Inferior parietal cortex (tissue), 1 donor: ENCODE measurements around the gene TEX53.

Experiments used
- DNase-seq: peaks from one replicate; pipeline ENCODE4 v3.0.0-alpha.2; 2016; ENCODE audit errors: extremely low spot score

The TEX53 gene

GRCh38 chr9:114680259-114681001 lies 22.8 kb upstream of the TEX53 start:
- no peak for DNase-seq

DNA sequence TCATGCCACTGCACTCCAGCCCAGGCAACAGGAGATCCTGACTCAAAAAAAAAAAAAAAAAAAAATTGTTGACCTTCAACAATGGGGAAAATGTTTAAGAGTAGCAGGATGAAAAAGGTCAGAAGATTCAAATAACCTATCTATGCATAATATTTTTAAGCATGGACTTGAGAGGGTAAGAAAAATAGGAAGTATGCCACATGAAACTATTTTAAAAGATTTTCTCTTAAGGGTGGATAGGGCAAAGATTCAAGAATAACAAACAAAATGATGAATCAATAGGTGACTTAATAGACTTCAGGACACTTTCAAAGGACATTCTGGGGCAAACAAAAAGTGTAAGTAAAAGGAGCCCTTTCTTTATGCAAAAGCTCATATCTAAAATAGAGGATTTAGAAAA lies 21.2 kb upstream of the TEX53 start:
- DNase-seq: no peak

GRCh38 chr9:114678130-114678529 lies 20.5 kb upstream of the TEX53 start:
- DNase-seq: no peak

DNA sequence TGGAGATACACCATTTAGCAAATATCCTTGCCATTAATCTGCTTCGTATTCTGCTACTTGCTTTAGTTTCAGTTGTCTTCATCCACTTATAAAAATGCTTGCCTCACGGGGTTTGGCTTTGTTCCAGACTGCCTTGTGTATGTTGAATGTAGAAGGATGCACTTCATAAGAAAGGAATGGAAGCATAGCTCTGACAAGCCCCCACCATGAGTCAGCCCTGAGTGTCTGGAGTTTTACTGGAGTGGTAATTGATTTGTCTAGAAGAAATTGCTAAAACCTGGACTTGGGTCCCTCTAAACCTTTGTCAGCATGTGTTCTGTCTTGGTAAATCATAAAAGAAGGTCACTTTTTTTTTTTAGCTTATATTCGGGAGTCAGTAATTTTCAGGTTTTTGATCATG lies 19.8 kb upstream of the TEX53 start:
- no peak for DNase-seq

- DNase-seq: no peak
Observed at GRCh38 chr9:114676901-114677300, 19.3 kb upstream of the TEX53 start.

- DNase-seq: no peak
Observed at GRCh38 chr9:114674798-114675540, 17.4 kb upstream of the TEX53 start.

DNA sequence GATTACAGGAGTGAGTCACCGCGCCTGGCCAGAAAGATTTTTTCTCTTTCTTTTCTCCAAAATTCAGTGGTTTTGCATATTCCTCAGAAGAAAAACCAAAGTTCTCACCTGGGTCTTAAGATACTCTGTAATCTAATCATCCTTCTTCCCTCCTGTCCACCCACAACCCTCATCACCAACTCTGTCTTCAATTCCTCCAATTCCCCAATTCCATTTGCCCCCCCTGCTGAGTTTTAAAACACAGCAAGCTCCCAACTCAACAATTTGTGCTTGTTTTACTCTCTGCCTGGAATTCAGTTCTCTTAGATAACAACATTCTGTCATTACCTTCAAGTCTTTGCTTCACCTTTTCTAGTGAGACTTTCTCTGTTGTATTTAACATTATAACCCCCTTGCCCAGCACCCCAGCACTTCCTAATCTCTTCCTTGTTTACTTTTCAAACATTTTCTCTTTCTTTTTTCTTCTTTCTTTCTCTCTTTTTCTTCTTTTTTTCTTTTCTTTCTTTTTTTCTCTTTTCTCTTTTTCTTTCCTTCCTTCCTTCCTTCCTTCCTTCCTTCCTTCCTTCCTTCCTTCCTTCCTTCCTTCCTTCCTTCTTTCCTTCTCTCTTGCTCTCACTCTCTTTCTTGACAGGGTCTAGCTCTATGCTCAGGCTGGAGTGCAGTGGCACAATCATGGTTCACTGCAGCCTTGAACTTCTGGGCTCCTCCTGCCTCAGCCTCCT lies 16.6 kb upstream of the TEX53 start:
- no peak for DNase-seq

DNA sequence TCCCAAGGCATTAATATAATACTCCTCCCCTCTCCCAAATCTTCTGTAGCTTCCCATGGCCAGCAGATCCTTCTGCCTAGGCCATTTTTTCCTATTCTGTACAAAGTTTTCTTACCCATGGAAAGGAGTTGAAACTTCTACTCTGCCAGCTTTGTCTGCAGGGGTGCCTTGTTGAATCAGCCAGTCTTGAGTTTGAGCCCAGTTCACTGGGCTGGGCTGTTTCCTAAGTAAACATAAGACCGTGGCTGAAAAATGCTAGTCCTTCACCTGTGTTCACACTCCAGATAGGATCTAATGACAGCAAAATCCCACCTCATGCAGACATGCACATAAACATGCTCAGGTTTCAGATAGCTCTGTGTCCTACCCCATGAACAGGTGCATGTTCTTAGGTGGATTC lies 14.0 kb upstream of the TEX53 start:
- DNase-seq: no peak

- DNase-seq: no peak
Observed at GRCh38 chr9:114669961-114670360, 12.4 kb upstream of the TEX53 start.

- no peak for DNase-seq
Observed at GRCh38 chr9:114668146-114668545, 10.5 kb upstream of the TEX53 start.

DNA sequence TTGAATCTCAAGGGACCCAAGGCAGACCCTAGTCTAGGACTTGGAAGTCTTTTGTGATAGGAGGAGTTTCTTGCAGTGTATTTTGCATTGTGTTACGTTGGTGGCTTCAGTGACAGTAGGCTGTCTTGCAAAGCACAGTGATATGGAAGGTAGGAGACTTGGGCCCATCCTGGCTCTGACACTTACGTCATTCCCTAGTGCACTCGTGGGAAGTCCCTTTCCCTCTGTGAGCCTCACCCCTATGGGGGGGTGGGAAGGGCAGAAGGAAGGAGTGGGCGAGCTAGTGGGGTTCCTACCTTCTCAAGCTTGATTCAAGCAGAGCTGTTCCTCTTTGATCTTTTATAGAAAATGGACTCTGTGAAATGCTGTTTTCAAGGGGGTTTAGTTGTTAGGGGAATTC lies 9.2 kb upstream of the TEX53 start:
- no peak for DNase-seq

DNA sequence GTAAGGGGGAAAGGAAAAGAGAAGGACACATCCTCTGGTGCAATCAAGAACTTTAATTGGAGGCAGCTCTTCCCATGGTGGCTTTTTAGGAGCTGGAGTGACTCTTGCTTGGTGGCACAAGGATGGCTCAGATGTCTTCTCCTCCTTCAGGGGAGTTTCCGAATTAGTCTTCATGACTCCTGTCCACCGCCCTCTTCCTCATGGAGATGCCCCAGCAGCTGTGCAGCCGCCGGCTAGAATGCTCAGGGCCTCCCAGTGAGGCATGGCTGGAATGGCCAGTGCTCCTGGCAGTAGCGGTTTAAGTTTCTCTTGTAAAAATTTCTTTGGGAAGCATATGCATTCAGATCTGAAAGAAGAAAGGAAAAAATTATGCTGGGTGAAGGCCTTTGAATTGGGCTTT lies 8.8 kb upstream of the TEX53 start:
- DNase-seq: no peak

- no peak for DNase-seq
Observed at GRCh38 chr9:114664181-114664580, 6.6 kb upstream of the TEX53 start.

DNA sequence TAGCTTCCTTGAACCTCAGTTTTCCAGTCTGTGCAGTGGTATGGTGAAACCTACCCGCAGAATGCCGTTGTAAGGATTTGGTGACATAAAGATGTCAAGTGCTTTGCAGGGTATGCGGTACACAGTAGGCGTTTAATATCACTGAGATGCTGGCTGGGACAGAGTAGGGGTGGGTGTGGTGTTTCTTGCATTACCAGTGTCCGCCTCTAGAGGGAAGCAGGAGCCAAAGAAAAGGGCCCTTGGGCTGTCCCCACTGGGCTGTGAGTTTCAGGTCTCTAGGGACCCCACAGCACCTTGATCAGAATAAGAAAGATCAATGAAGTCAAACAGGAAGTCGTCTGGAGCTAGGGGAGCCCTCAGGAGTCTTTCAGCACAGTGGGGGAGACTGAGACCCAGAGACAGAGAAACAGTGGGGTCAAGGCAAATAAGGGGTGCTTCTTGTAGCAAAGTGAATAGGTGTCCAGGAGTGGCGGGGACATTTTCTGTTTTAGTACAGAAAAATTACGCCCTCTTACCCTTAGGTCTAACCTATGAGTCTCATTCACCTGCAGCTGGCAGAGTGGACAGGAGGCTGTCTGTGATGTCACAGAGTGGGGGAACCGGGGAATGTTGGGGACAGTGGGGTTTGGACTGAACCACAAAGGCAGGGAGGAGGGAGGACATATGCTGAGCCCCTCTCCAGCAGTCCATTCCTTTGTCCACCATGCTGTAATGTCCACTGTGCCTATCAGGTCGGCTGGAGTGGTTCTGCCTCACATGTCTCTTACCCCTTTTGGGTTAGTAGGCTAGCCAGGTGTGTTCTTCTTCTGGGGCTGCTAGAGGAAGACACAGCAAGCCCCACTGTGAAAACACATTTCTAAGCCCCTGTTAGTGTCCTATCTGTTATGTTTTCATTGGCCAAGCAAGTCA lies 4.7 kb upstream of the TEX53 start:
- DNase-seq: peak; percentile 59

DNA sequence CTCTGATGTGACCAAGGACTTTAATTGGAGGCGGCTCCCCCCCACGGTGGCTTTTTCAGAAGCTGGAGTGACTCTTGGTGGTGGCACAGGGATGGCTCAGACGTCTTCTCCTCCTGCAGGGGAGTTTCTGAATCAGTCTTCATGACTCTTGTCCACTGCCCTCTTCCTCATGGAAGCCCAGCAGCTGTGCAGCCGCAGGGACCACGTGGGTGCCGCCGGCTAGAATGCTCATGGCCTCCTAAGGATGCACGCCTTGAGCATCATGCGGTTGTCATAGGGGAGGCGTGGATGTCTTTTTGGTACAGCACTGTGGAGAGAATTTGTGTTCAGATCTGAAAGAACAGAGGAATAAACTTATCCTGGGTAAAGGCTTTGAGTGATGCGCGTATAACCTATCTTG lies 1.3 kb downstream of the TEX53 start:
- DNase-seq: no peak

GRCh38 chr9:114655689-114656088 lies 1.9 kb downstream of the TEX53 start:
- DNase-seq: no peak

- DNase-seq: peak; percentile 92
Observed at GRCh38 chr9:114653556-114654159, 3.9 kb downstream of the TEX53 start.

DNA sequence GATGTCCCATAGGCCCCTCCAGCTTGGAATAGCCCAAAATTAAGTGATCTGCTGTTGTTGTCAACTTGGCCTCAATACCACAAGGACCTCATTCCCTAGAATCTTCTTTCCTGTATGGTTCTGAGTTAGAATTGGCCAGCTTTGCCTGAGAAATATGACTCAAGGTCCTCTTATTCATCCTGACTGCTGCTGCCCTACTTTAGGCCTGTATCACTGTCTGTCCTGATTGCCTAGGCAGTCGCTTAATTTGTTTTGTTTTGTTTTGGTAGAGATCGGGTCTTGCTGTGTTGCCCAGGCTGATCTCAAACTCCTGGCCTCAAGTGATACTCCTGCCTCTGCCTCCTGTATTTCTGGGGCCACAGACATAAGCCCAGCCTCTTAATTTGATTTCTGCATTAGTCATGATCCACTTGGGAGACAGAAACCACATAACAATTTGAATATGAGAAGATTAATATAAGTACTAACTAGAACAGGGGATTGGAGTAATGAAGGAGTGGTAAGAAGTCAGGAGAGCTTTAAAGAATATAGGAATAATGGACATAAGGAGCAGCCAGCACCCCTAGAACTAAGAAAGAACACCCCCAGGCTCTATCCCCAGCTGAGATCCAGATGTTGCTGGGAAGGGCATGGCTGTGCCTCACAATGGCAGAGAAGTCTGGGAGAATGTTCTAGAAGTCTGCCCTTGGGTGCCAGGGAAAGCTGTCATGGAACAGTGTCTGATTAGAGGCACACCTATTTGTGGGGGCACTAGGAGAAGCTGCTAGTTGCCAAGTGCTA lies 4.6 kb downstream of the TEX53 start:
- no peak for DNase-seq

GRCh38 chr9:114643896-114644295 lies 13.7 kb downstream of the TEX53 start:
- DNase-seq: no peak

DNA sequence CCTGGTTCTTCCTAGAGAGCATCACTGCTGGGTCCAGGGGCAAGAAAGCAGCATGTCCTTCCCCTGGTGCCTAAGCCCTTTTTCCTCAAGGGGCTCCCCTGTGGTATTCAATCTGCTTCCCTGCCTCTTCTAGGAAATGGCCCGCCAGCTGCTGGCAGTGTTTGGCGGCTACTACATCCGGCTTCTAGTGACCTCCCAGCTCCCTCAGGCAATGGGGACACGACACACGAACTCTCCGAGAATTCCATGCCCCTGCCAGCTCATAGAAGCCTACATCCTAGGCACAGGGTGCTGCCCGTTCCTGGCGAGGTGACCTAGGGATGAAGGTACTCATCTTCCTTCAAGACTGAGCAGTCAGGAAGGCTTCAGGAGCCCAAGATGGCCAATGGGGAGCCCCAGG lies 14.6 kb downstream of the TEX53 start:
- DNase-seq: no peak

- no peak for DNase-seq
Observed at GRCh38 chr9:114641967-114642366, 15.6 kb downstream of the TEX53 start.
